GM12878 (cell line): ENCODE measurements around the gene OR6X1. TPM values are rescaled to one million over a fixed set of nuclear protein-coding genes. Genes with fewer than 3 reads are reported as not detected.

Experiments
- ATAC-seq: fragments of 200-7000 bp; cut with Tn5 transposase; 3 replicates; pipeline ENCODE4 v1.9.1; 2020; ENCODE audit warnings: mild to moderate bottlenecking, moderate library complexity
- BruUV-seq: library from RNA; stranded (reverse); fragments of 400-500 nt; replicated peaks from 2 replicates; lab custom pipeline; 2021; lab: Mats Ljungman, UMichigan
- CTCF ChIA-PET: fragments of 300-600 bp; sonication (Branson Sonifier 250); formaldehyde crosslinking; extraction: SDS; loops from one replicate; lab custom pipeline; 2021; ENCODE audit warnings: inconsistent platforms; lab: Yijun Ruan, JAX
- POLR2A ChIA-PET: fragments of 350-600 bp; formaldehyde crosslinking; extraction: SDS; loops from one replicate; lab custom pipeline; 2021; ENCODE audit warnings: inconsistent platforms; lab: Charles Lee
- RAD21 ChIA-PET: fragments of 300-600 bp; sonication (Branson Sonifier 250); formaldehyde crosslinking; loops from one replicate; lab custom pipeline; 2023; ENCODE audit warnings: antibody characterized with exemption; ENCODE audit not compliant: unreplicated experiment; lab: Charles Lee
- SMC1A ChIA-PET: fragments of 300-600 bp; sonication (Branson Sonifier 250); formaldehyde crosslinking; loops from one replicate; lab custom pipeline; 2023; ENCODE audit not compliant: unreplicated experiment, uncharacterized antibody; lab: Charles Lee
- DNase-seq: peaks from one replicate; pipeline ENCODE4 v3.0.0-alpha.2; 2011; ENCODE audit warnings: low read depth, low spot score
- FAIRE-seq: peaks from 3 replicates; lab custom pipeline; 2011; peaks lifted over from hg19 to GRCh38; lab: Jason Lieb, UNC
- H2AFZ ChIP-seq: 2 replicates; pipeline ENCODE4 v1.6.0; 2011; ENCODE audit warnings: low read depth, low read length, control low read depth; ENCODE audit not compliant: control insufficient read depth
- H3K27ac ChIP-seq: 2 replicates; pipeline ENCODE4 v1.5.1; 2011; ENCODE audit warnings: control low read depth; ENCODE audit not compliant: control insufficient read depth, insufficient read depth
- H3K27me3 ChIP-seq, 2 experiments: replicated peaks in 1 of 2; 2 replicates each; pipeline versions ENCODE4 v1.6.0 to v1.6.1; 2011; ENCODE audit warnings: low read length in 1 of 2; ENCODE audit not compliant: control insufficient read depth in 2 of 2, insufficient read depth in 2 of 2
- H3K36me3 ChIP-seq, 2 experiments: 2 replicates each; pipeline ENCODE4 v1.5.1; 2011; ENCODE audit warnings: low read length in 1 of 2; ENCODE audit not compliant: control insufficient read depth in 2 of 2, insufficient read depth in 2 of 2
- H3K4me1 ChIP-seq: 2 replicates; pipeline ENCODE4 v1.6.1; 2011; ENCODE audit warnings: mild to moderate bottlenecking, low read length, moderate library complexity, mixed read lengths; ENCODE audit not compliant: control insufficient read depth, insufficient read depth
- H3K4me2 ChIP-seq: 2 replicates; pipeline ENCODE4 v1.6.0; 2011; ENCODE audit warnings: control low read depth; ENCODE audit not compliant: control insufficient read depth, insufficient read depth
- H3K4me3 ChIP-seq: fragments of 200-600 bp; sonication (generic); 2 replicates; pipeline ENCODE4 v1.5.1; 2016
- H3K79me2 ChIP-seq: 2 replicates; pipeline ENCODE4 v1.6.0; 2011; ENCODE audit warnings: low read length; ENCODE audit not compliant: control insufficient read depth, insufficient read depth
- H3K9ac ChIP-seq: 2 replicates; pipeline ENCODE4 v1.8.0; 2011; ENCODE audit warnings: low read length, control low read depth, mixed read lengths; ENCODE audit not compliant: control insufficient read depth, insufficient read depth
- H3K9me3 ChIP-seq: replicated peaks from 3 replicates; pipeline ENCODE4 v1.5.1; 2011; ENCODE audit warnings: mild to moderate bottlenecking, low read length; ENCODE audit not compliant: control insufficient read depth, insufficient read depth
- H4K20me1 ChIP-seq: 2 replicates; pipeline ENCODE4 v1.6.0; 2011; ENCODE audit not compliant: control insufficient read depth, insufficient read depth
- CREB1 ChIP-seq: IDR thresholded peaks from 2 replicates; pipeline ENCODE4 v1.6.1; 2012; ENCODE audit warnings: low read depth, mild to moderate bottlenecking, inconsistent platforms
- HDGF ChIP-seq: fragments of 450-650 bp; IDR thresholded peaks from 2 replicates; pipeline ENCODE4 v1.6.1; 2016; ENCODE audit warnings: antibody characterized with exemption
- IKZF1 ChIP-seq: fragments of 450-650 bp; conservative IDR thresholded peaks from 2 replicates; pipeline ENCODE4 v1.6.1; 2017; ENCODE audit warnings: antibody characterized with exemption, mild to moderate bottlenecking
- MAX ChIP-seq: IDR thresholded peaks from 2 replicates; pipeline ENCODE4 v1.6.1; 2012; ENCODE audit warnings: low read depth, low read length, improper control_type of control experiment
- NFIC ChIP-seq: IDR thresholded peaks from 2 replicates; pipeline ENCODE4 v1.6.1; 2012; ENCODE audit warnings: low read depth, mild to moderate bottlenecking, inconsistent platforms, low read length, moderate library complexity
- NR2C2 ChIP-seq: IDR thresholded peaks from 2 replicates; pipeline ENCODE4 v1.6.1; 2011; ENCODE audit warnings: borderline replicate concordance, low read depth; ENCODE audit not compliant: control insufficient read depth, insufficient read length
- POLR2AphosphoS2 ChIP-seq: IDR thresholded peaks from 2 replicates; pipeline ENCODE4 v1.6.1; 2011; ENCODE audit warnings: low read depth, mild to moderate bottlenecking, low read length, improper control_type of control experiment, moderate library complexity
- SREBF1 ChIP-seq: IDR thresholded peaks from 2 replicates; pipeline ENCODE4 v1.6.1; 2012; ENCODE audit warnings: mild to moderate bottlenecking, low read length
- SREBF2 ChIP-seq: IDR thresholded peaks from 2 replicates; pipeline ENCODE4 v1.6.1; 2012; ENCODE audit warnings: mild to moderate bottlenecking, low read length
- SRF ChIP-seq, 2 experiments: IDR thresholded peaks; 2 replicates each; pipeline ENCODE4 v1.6.1; 2011; ENCODE audit warnings: low read depth in 2 of 2, low read length in 2 of 2, mild to moderate bottlenecking in 1 of 2, moderate library complexity in 1 of 2
- TBL1XR1 ChIP-seq: IDR thresholded peaks from 2 replicates; pipeline ENCODE4 v1.6.1; 2012; ENCODE audit warnings: low read depth, low read length, improper control_type of control experiment
- YY1 ChIP-seq: IDR thresholded peaks from 2 replicates; pipeline ENCODE4 v1.6.1; 2011; ENCODE audit warnings: low read depth, mild to moderate bottlenecking, low read length
- ZNF274 ChIP-seq: IDR thresholded peaks from one replicate; pipeline ENCODE4 v1.8.0; 2011; ENCODE audit not compliant: insufficient read length, insufficient read depth
- WGBS: methylation state at CpG from one replicate; pipeline ENCODE4 v1.1.6; 2016; ENCODE audit warnings: low lambda C conversion rate; ENCODE audit not compliant: insufficient replicate concordance, insufficient coverage; ENCODE audit errors: missing lambda C conversion rate; 5-methylcytosine and 5-hydroxymethylcytosine counted together
- in situ Hi-C: fragments of 300-500 bp; cut with MboI; formaldehyde crosslinking; loops from 9 replicates; pipeline ENCODE4 v1.14.3; 2018; ENCODE audit warnings: mixed read lengths
- intact Hi-C: fragments of 100-400 bp; cut with micrococcal nuclease; formaldehyde crosslinking; loops from one replicate; pipeline ENCODE4 v1.14.2; 2022; ENCODE audit not compliant: unreplicated experiment
- polyA plus RNA-seq, 11 experiments: library from polyadenylated mRNA; depleted of rRNA in 4 of 11; unstranded in 6 of 11; stranded (reverse) in 5 of 11; fragments of >200 nt; fragmentation: Nextera tagmentation in 4 of 11; fragmentation: Illumina TruSeq in 1 of 11; extraction: Ambion mirVana in 4 of 11; extraction: Trizol in 1 of 11; gene quantifications; 1 replicate in 1 of 11; 2 replicates in 10 of 11; pipeline versions ENCODE4 v1.2.1 to v1.2.3, GENCODE V29; 2011 to 2016; ENCODE audit warnings: inconsistent platforms in 2 of 11, missing spikeins in 2 of 11, low read depth in 1 of 11
- total RNA-seq, 4 experiments: library from RNA; depleted of rRNA in 3 of 4; stranded (reverse); fragments of >200 nt in 3 of 4; fragmentation: Illumina TruSeq in 1 of 4; extraction: Trizol in 1 of 4; gene quantifications; 2 replicates each; pipeline versions ENCODE4 v1.2.1 to v1.2.3, GENCODE V29; 2013 to 2021
- TF ChIP-seq, protein P1 (sequence below): fragments of 450-650 bp; IDR thresholded peaks from 2 replicates; pipeline ENCODE4 v1.6.1; 2017; ENCODE audit warnings: mild to moderate bottlenecking, moderate library complexity
- TF ChIP-seq, protein P2 (sequence below): IDR thresholded peaks from 2 replicates; pipeline ENCODE4 v1.6.1; 2012; ENCODE audit warnings: mild to moderate bottlenecking, low read depth, low read length

Gene OR6X1
- total and polyA plus RNA-seq, 10 of the 15 experiments (the other 5 are each of a cell fraction or from before 2014, with no cell fraction given): not detected

GRCh38 chr11:123797541-123797940 lies 43.2 kb upstream of the OR6X1 start (continued):
- TF ChIP-seq SREBF1 (no peak), MAX (no peak), SREBF2 (no peak), NFIC (no peak)

- Histone ChIP-seq H3K79me2 (no peaks in the 10 kb centered on the region), H3K27ac (no peak overlapping the region)
- no peak for TF ChIP-seq IKZF1
- TF ChIP-seq YY1: no peak
- TF ChIP-seq, protein P1, sequence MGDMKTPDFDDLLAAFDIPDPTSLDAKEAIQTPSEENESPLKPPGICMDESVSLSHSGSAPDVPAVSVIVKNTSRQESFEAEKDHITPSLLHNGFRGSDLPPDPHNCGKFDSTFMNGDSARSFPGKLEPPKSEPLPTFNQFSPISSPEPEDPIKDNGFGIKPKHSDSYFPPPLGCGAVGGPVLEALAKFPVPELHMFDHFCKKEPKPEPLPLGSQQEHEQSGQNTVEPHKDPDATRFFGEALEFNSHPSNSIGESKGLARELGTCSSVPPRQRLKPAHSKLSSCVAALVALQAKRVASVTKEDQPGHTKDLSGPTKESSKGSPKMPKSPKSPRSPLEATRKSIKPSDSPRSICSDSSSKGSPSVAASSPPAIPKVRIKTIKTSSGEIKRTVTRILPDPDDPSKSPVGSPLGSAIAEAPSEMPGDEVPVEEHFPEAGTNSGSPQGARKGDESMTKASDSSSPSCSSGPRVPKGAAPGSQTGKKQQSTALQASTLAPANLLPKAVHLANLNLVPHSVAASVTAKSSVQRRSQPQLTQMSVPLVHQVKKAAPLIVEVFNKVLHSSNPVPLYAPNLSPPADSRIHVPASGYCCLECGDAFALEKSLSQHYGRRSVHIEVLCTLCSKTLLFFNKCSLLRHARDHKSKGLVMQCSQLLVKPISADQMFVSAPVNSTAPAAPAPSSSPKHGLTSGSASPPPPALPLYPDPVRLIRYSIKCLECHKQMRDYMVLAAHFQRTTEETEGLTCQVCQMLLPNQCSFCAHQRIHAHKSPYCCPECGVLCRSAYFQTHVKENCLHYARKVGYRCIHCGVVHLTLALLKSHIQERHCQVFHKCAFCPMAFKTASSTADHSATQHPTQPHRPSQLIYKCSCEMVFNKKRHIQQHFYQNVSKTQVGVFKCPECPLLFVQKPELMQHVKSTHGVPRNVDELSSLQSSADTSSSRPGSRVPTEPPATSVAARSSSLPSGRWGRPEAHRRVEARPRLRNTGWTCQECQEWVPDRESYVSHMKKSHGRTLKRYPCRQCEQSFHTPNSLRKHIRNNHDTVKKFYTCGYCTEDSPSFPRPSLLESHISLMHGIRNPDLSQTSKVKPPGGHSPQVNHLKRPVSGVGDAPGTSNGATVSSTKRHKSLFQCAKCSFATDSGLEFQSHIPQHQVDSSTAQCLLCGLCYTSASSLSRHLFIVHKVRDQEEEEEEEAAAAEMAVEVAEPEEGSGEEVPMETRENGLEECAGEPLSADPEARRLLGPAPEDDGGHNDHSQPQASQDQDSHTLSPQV: no peak
- TF ChIP-seq ZNF274: no peak
- TF ChIP-seq SRF (IDR thresholded peaks at IDR 0.05; ENCODE audit: low read depth in 2 of 2, low read length in 2 of 2): no peak
- TF ChIP-seq, protein P2, sequence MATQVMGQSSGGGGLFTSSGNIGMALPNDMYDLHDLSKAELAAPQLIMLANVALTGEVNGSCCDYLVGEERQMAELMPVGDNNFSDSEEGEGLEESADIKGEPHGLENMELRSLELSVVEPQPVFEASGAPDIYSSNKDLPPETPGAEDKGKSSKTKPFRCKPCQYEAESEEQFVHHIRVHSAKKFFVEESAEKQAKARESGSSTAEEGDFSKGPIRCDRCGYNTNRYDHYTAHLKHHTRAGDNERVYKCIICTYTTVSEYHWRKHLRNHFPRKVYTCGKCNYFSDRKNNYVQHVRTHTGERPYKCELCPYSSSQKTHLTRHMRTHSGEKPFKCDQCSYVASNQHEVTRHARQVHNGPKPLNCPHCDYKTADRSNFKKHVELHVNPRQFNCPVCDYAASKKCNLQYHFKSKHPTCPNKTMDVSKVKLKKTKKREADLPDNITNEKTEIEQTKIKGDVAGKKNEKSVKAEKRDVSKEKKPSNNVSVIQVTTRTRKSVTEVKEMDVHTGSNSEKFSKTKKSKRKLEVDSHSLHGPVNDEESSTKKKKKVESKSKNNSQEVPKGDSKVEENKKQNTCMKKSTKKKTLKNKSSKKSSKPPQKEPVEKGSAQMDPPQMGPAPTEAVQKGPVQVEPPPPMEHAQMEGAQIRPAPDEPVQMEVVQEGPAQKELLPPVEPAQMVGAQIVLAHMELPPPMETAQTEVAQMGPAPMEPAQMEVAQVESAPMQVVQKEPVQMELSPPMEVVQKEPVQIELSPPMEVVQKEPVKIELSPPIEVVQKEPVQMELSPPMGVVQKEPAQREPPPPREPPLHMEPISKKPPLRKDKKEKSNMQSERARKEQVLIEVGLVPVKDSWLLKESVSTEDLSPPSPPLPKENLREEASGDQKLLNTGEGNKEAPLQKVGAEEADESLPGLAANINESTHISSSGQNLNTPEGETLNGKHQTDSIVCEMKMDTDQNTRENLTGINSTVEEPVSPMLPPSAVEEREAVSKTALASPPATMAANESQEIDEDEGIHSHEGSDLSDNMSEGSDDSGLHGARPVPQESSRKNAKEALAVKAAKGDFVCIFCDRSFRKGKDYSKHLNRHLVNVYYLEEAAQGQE: no peak
- TF ChIP-seq HDGF: no peak
- TF ChIP-seq TBL1XR1: no peak
- no peak for TF ChIP-seq POLR2AphosphoS2
- no peak for TF ChIP-seq CREB1
- TF ChIP-seq NR2C2: no peak
- TF ChIP-seq, all 136 proteins: peak for 0
- H3K9ac ChIP-seq: no peak overlapping the region
- no peaks in the 10 kb centered on the region for H3K27me3 ChIP-seq
- RAD21 ChIA-PET: no interaction called here
- no peak for DNase-seq
- H3K4me1 ChIP-seq: no peaks in the 10 kb centered on the region
- no peaks in the 10 kb centered on the region for H4K20me1 ChIP-seq
- H3K4me3 ChIP-seq: no peak overlapping the region
- FAIRE-seq: no peak
- in situ Hi-C loops: no loop called here
- WGBS: 7% methylated on average over 4 of the region's 4 CpGs
- SMC1A ChIA-PET: no interaction called here
- BruUV-seq: no TSS peak
- H3K4me2 ChIP-seq: no peak overlapping the region
- no peak for ATAC-seq
- POLR2A ChIA-PET: no interaction called here
- no peak overlapping the region for H2AFZ ChIP-seq
- intact Hi-C loops: no loop called here
- CTCF ChIA-PET: no interaction called here
- H3K9me3 ChIP-seq: no peaks in the 10 kb centered on the region
- H3K36me3 ChIP-seq: no peaks in the 10 kb centered on the region
Measured at GRCh38 chr11:123797114-123797513, 42.8 kb upstream of the OR6X1 start.
